Stimulated activated CD4-positive, alpha-beta T cell treated with anti-CD3 and anti-CD28 coated beads, TNF-alpha, amount 100 ng/mL, for 24 hours (primary cell): ENCODE data around the gene RRAD.
"Not testable (repeated sequence)": the region's sequence is repeated elsewhere in the genome, so short reads cannot be mapped to it uniquely, and the experiment has no call there.

Experiments used
- DNase-seq, 3 experiments: peaks; one replicate each; pipeline ENCODE4 v3.0.0-alpha.2; 2020; ENCODE audit warnings: low read depth in 3 of 3

Gene RRAD

GRCh38 chr16:66900721-66901441 is 24.5 kb downstream of the RRAD start:
- DNase-seq, result no peak

DNA sequence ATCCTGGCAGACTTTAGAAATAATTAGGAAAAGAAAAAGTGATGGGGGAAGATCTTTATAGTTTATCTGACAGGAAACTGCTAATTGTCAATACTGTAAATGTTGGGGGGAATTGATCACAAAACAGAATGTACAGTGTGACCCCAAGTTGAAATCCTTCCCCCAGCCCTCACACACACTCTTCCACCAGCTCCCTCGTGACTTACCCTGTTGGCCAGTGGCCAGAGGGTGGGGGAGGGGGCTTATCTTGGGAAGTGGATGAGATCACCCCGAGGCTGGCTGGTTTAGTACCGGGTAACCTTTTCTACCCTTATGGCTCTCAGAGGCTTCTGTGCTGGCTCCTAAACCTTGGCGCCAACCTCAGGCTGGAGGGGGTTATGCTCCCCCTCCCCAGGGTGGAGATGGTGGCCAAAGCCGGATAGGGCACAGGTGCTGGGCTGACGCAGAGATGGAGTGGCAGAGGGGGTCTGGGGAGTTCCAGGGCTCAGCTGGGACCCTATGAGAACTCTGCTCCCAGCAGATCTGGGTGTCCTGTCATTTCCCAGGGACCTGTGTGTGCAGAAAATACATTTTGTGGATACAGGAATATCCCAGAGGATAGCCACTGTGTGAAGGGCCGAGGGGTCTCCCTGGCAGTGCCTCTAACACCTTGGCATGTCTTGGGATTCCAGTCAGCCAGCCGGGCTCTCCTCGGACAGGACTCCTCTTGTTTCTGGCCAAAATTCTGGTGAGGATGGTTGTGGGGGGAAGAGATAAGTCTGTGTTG is 25.2 kb downstream of the RRAD start:
- DNase-seq, result no peak

GRCh38 chr16:66899310-66899944 is 25.9 kb downstream of the RRAD start:
- DNase-seq, result no peak

DNA sequence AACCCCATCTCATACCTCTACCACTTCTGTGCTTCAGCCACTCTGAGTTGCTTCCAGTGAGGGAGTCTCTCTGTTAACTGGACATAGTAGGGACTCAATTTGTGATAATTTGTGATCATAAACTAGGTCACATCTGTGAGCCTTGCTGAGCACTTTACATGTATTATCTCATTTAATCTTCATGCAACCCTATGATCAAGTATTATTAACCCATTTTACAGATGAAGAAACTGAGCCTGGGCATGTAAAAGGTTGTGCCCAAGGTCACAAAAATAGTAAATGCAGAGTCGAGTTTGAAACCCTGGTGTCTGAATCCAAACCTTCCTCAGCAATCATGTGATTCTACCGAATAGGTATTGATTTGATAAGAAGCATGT is 26.4 kb downstream of the RRAD start:
- DNase-seq, result no peak

- no peak for DNase-seq
Measured at GRCh38 chr16:66898207-66898606, 27.1 kb downstream of the RRAD start.

- DNase-seq, result not testable (repeated sequence)
Measured at GRCh38 chr16:66896682-66897081, 28.7 kb downstream of the RRAD start.

GRCh38 chr16:66895999-66896398 is 29.3 kb downstream of the RRAD start:
- DNase-seq, result no peak

DNA sequence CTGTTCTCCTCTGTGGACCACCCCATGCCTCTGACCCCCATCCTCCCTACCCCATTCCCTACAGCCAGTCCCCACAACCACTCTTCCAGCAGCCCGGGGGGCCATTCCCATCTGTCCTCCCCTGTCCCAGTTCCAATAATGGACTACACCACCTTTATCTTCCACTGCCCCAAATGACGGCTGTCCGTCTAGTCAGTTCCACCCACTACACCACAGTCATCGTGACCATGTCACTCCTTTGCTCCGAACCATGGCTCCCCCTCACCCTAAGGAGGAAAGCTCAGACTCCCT is 29.7 kb downstream of the RRAD start:
- DNase-seq, result no peak

GRCh38 chr16:66894948-66895688 is 30.2 kb downstream of the RRAD start:
- DNase-seq, result peak in 2 of 3 experiments; percentile 34 to 48

DNA sequence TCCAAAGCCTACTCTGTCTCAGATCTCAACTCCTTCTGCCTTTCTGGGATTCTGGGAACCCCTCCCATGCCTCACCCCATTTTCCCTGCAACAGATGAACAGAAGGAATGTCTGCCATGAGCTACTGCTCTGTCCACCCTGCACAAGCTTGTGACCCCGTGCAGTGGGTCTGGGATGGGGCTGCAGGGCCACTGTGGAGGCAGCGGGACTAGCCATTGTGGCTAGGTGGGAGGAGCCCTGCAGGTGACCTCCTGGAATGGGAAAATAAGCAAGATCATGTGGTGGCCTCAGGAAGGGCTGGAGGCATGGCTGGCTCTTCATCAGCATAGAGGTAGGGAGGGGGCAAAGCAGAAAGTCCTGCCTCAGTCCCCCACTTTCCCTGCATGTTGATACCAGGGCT is 31.3 kb downstream of the RRAD start:
- DNase-seq, result no peak

GRCh38 chr16:66891797-66892196 is 33.5 kb downstream of the RRAD start:
- DNase-seq, result no peak

- no peak for DNase-seq
Measured at GRCh38 chr16:66891360-66891759, 34.0 kb downstream of the RRAD start.

- DNase-seq, result no peak
Measured at GRCh38 chr16:66890799-66891198, 34.5 kb downstream of the RRAD start.

GRCh38 chr16:66889622-66890021 is 35.7 kb downstream of the RRAD start:
- DNase-seq, result no peak

DNA sequence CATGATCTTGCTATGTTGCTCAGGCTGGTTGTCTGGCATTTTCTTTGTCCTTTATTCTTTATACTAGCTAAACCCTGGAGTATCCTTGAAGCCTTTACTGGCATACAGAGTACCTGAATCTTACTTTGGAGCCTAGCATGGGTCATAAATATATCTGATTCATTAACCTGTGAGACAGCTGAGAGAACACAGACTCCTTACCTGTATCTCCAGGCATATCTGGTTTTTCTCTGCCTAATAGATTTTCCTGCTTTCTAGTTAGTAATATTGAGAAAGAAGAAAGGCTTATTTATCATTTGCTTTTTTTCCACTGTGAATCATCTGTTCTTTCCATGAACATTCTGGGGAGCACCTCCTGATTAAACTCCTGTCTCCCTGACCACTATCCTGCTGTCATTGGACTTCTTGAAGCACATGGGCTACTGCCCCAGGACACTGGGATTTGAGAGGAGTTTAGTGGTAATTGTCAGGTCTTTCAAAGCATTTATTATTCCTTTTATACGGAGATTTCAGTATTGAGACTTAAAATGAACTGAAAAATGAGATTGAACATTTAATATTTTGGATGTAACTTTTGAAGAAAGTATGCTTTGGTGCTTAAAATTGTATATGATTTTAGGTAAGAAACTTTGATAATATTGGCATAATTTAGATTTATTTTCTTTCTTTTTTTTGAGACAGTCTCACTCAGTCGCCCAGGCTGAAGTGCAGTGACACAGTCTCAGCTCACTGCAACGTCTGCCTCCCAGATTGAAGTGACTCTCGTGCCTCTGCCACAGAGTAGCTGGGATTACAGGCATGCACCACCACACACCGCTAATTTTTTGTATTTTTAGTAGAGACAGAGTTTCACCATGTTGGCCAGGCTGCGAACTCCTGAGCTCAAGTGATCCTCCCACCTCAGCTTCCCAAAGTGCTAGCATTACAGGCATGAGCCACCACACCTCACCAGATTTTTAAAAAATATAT is 36.4 kb downstream of the RRAD start:
- no peak for DNase-seq

- DNase-seq, result no peak
Measured at GRCh38 chr16:66886914-66887313, 38.4 kb downstream of the RRAD start.

- DNase-seq, result no peak
Measured at GRCh38 chr16:66886321-66886720, 39.0 kb downstream of the RRAD start.

DNA sequence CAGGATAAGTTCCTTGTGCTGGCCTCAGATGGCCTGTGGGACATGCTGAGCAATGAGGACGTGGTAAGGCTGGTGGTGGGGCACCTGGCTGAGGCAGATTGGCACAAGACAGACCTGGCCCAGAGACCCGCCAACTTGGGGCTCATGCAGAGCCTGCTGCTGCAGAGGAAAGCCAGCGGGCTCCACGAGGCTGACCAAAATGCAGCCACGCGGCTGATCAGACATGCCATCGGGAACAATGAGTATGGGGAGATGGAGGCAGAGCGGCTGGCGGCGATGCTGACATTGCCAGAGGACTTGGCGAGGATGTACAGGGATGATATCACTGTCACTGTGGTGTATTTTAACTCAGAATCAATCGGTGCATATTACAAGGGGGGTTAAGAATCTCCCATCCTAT is 39.8 kb downstream of the RRAD start:
- no peak for DNase-seq

- DNase-seq, result no peak
Measured at GRCh38 chr16:66882702-66883101, 42.6 kb downstream of the RRAD start.

- no peak for DNase-seq
Measured at GRCh38 chr16:66881964-66882508, 43.3 kb downstream of the RRAD start.

DNA sequence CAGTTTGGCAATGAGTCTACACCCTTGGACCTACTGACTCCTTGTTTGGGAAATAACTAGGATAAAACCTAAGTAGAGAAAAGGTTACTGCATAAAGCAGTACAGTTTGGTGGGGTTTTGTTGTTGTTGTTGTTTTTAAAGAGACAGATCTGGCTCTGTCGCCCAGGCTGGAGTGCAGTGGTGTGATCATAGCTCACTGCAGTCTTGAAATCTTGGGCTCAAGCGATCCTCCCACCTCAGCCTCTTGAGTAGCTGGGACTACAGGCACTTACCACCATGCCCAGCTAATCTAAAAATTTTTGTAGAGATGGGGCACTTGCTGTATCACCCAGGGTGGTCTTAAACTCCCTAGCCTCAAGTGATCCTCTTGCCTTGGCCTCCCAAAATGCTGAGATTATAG is 43.8 kb downstream of the RRAD start:
- DNase-seq, result no peak
